HCT116 (cell line): ENCODE results near the gene DBN1. TPM values are rescaled to one million over a fixed set of nuclear protein-coding genes. Genes with fewer than 3 reads are reported as not detected.
A peak's percentile ranks its signal among the peaks of the same experiment; 100 is the strongest.

Source experiments
- ATAC-seq: fragments of 200-7000 bp; cut with Tn5 transposase; 2 replicates; pipeline ENCODE4 v1.9.1; 2020; ENCODE audit warnings: mild to moderate bottlenecking, moderate library complexity
- BruUV-seq: library from RNA; stranded (reverse); fragments of 400-500 nt; replicated peaks from 2 replicates; lab custom pipeline; 2021; lab: Mats Ljungman, UMichigan
- CTCF ChIA-PET: fragments of 300-600 bp; sonication (Branson Sonifier 250); formaldehyde crosslinking; loops from one replicate; lab custom pipeline; 2021; ENCODE audit warnings: antibody characterized with exemption; lab: Charles Lee
- POLR2A ChIA-PET: fragments of 300-600, 350-600 bp; sonication (Branson Sonifier 250); formaldehyde crosslinking; loops from one replicate; lab custom pipeline; 2021; ENCODE audit warnings: antibody characterized with exemption; lab: Charles Lee
- RAD21 ChIA-PET, 2 experiments: fragments of 300-600 bp; sonication (Branson Sonifier 250); formaldehyde crosslinking; loops; one replicate each; lab custom pipeline; 2023; ENCODE audit warnings: low total read pairs in 2 of 2; ENCODE audit not compliant: uncharacterized antibody in 2 of 2, unreplicated experiment in 2 of 2, low non-redundant PET in 1 of 2; lab: Charles Lee
- DNase-seq: peaks from one replicate; pipeline ENCODE4 v3.0.0-alpha.2; 2010; ENCODE audit warnings: low read depth, low spot score
- H2AFZ ChIP-seq: fragments of 200-600 bp; shearing (Covaris generic), sonication (generic); 2 replicates; pipeline ENCODE4 v1.6.1; 2017; ENCODE audit warnings: low read depth, mixed run types, mixed read lengths, antibody characterized with exemption, low read length; ENCODE audit not compliant: poor library complexity, severe bottlenecking
- H3K27ac ChIP-seq: 2 replicates; pipeline ENCODE4 v1.5.1; 2012; ENCODE audit warnings: low read depth, low read length
- H3K27me3 ChIP-seq: fragments of 200-600 bp; sonication (generic); 2 replicates; pipeline ENCODE4 v1.6.1; 2016; ENCODE audit warnings: mixed run types, low read length, mixed read lengths; ENCODE audit not compliant: insufficient read depth
- H3K36me3 ChIP-seq, 2 experiments: fragments of 200-500 bp in 1 of 2; fragments of 200-600 bp in 1 of 2; sonication (Bioruptor generic) in 1 of 2; sonication (generic) in 1 of 2; 2 replicates each; pipeline versions ENCODE4 v1.5.1 to v1.6.1; 2014 to 2016; ENCODE audit warnings: low read length in 2 of 2, inconsistent platforms in 1 of 2, mixed read lengths in 1 of 2, mixed run types in 1 of 2; ENCODE audit not compliant: insufficient read depth in 2 of 2, control insufficient read depth in 1 of 2
- H3K4me1 ChIP-seq, 2 experiments: fragments of 200-600 bp in 1 of 2; sonication (generic) in 1 of 2; 2 replicates each; pipeline versions ENCODE4 v1.5.1 to v1.6.1; 2012 to 2017; ENCODE audit warnings: low read length in 2 of 2, inconsistent platforms in 1 of 2, mild to moderate bottlenecking in 1 of 2, mixed read lengths in 1 of 2, mixed run types in 1 of 2, moderate library complexity in 1 of 2; ENCODE audit not compliant: insufficient read depth in 2 of 2, control insufficient read depth in 1 of 2
- H3K4me2 ChIP-seq: fragments of 200-600 bp; sonication (generic); 2 replicates; pipeline ENCODE4 v1.6.1; 2017; ENCODE audit warnings: mixed run types, low read length, mixed read lengths
- H3K4me3 ChIP-seq, 2 experiments: fragments of 200-600 bp in 1 of 2; sonication (generic) in 1 of 2; replicated peaks in 1 of 2; 2 replicates each; pipeline ENCODE4 v1.5.1; 2011 to 2016; ENCODE audit warnings: low read length in 2 of 2, control low read depth in 1 of 2, low read depth in 1 of 2, mild to moderate bottlenecking in 1 of 2, mixed read lengths in 1 of 2, mixed run types in 1 of 2
- H3K79me2 ChIP-seq: fragments of 200-600 bp; sonication (generic); 2 replicates; pipeline ENCODE4 v1.6.1; 2017; ENCODE audit warnings: mild to moderate bottlenecking, mixed run types, low read length, moderate library complexity, mixed read lengths; ENCODE audit not compliant: insufficient read depth
- H3K9ac ChIP-seq: fragments of 200-600 bp; sonication (generic); 2 replicates; pipeline ENCODE4 v1.6.1; 2016; ENCODE audit warnings: low read length, mixed read lengths
- H3K9me2 ChIP-seq: fragments of 200-600 bp; sonication (generic), shearing (Covaris generic); 2 replicates; pipeline ENCODE4 v1.6.1; 2017; ENCODE audit warnings: mixed run types, mild to moderate bottlenecking, moderate library complexity; ENCODE audit not compliant: insufficient read depth
- H3K9me3 ChIP-seq, 2 experiments: fragments of 200-500 bp in 1 of 2; fragments of 200-600 bp in 1 of 2; sonication (Bioruptor generic) in 1 of 2; sonication (generic) in 1 of 2; 2 replicates each; pipeline ENCODE4 v1.6.1; 2014 to 2017; ENCODE audit warnings: low read length in 2 of 2, mixed read lengths in 2 of 2, inconsistent platforms in 1 of 2, low read depth in 1 of 2, mild to moderate bottlenecking in 1 of 2, mixed run types in 1 of 2, moderate library complexity in 1 of 2; ENCODE audit not compliant: control insufficient read depth in 1 of 2, insufficient read depth in 1 of 2
- H4K20me1 ChIP-seq: fragments of 200-600 bp; sonication (generic), shearing (Covaris generic); 2 replicates; pipeline ENCODE4 v1.6.1; 2017; ENCODE audit warnings: mixed run types, mild to moderate bottlenecking, moderate library complexity; ENCODE audit not compliant: insufficient read depth
- ATF3 ChIP-seq: IDR thresholded peaks from 2 replicates; pipeline ENCODE4 v1.6.1; 2012
- CBX3 ChIP-seq: IDR thresholded peaks from 2 replicates; pipeline ENCODE4 v1.6.1; 2012; ENCODE audit warnings: low read depth
- CEBPB ChIP-seq: IDR thresholded peaks from 2 replicates; pipeline ENCODE4 v1.6.1; 2012; ENCODE audit warnings: low read depth
- CTCF ChIP-seq, 3 experiments: fragments of 200-600 bp in 1 of 3; sonication (generic) in 1 of 3; IDR thresholded peaks in 2 of 3; conservative IDR thresholded peaks in 1 of 3; 2 replicates each; pipeline ENCODE4 v1.5.1; 2012 to 2017; ENCODE audit warnings: low read depth in 2 of 3, low read length in 2 of 3, antibody characterized with exemption in 1 of 3, borderline replicate concordance in 1 of 3, control low read depth in 1 of 3, mild to moderate bottlenecking in 1 of 3, mixed read lengths in 1 of 3, mixed run types in 1 of 3, moderate library complexity in 1 of 3; ENCODE audit not compliant: insufficient read depth in 1 of 3
- EGR1 ChIP-seq: IDR thresholded peaks from 2 replicates; pipeline ENCODE4 v1.6.1; 2012; ENCODE audit warnings: low read depth
- ELF1 ChIP-seq: IDR thresholded peaks from 2 replicates; pipeline ENCODE4 v1.6.1; 2012; ENCODE audit warnings: low read depth, borderline replicate concordance
- EZH2 ChIP-seq: fragments of 200-600 bp; sonication (generic); IDR thresholded peaks from 2 replicates; pipeline ENCODE4 v1.6.1; 2017; ENCODE audit warnings: antibody characterized with exemption, mixed run types
- EZH2phosphoT487 ChIP-seq: fragments of 200-600 bp; IDR thresholded peaks from 2 replicates; pipeline ENCODE4 v1.6.1; 2018; ENCODE audit warnings: antibody characterized with exemption, borderline replicate concordance
- FOSL1 ChIP-seq: IDR thresholded peaks from 2 replicates; pipeline ENCODE4 v1.6.1; 2012; ENCODE audit warnings: low read depth
- JUND ChIP-seq: IDR thresholded peaks from 2 replicates; pipeline ENCODE4 v1.6.1; 2012
- MAX ChIP-seq: IDR thresholded peaks from 2 replicates; pipeline ENCODE4 v1.6.1; 2012
- RAD21 ChIP-seq: IDR thresholded peaks from 2 replicates; pipeline ENCODE4 v1.6.1; 2012; ENCODE audit warnings: low read depth, mild to moderate bottlenecking
- REST ChIP-seq: IDR thresholded peaks from 2 replicates; pipeline ENCODE4 v1.6.1; 2012; ENCODE audit warnings: low read depth
- SIN3A ChIP-seq: IDR thresholded peaks from 2 replicates; pipeline ENCODE4 v1.6.1; 2012; ENCODE audit warnings: low read depth
- SP1 ChIP-seq: IDR thresholded peaks from 2 replicates; pipeline ENCODE4 v1.6.1; 2012; ENCODE audit warnings: low read depth
- SRF ChIP-seq: IDR thresholded peaks from 2 replicates; pipeline ENCODE4 v1.6.1; 2012; ENCODE audit warnings: low read depth
- TCF7L2 ChIP-seq: IDR thresholded peaks from 2 replicates; pipeline ENCODE4 v1.7.0; 2011; ENCODE audit warnings: borderline replicate concordance, inconsistent platforms; ENCODE audit not compliant: insufficient read depth, insufficient read length; ENCODE audit errors: extremely low read depth
- YY1 ChIP-seq: IDR thresholded peaks from 2 replicates; pipeline ENCODE4 v1.6.1; 2011; ENCODE audit warnings: low read length, low read depth, moderate library complexity, mild to moderate bottlenecking; ENCODE audit not compliant: insufficient replicate concordance; ENCODE audit errors: extremely low read depth
- ZBTB33 ChIP-seq: IDR thresholded peaks from 2 replicates; pipeline ENCODE4 v1.6.1; 2011; ENCODE audit warnings: mild to moderate bottlenecking, low read length, moderate library complexity; ENCODE audit not compliant: insufficient replicate concordance; ENCODE audit errors: extremely low read depth
- ZFX ChIP-seq: fragments of 450-650 bp; IDR thresholded peaks from 2 replicates; pipeline ENCODE4 v1.6.1; 2017
- intact Hi-C: fragments of 100-400 bp; cut with micrococcal nuclease; formaldehyde crosslinking; loops from 2 replicates; pipeline ENCODE4 v1.10.0; 2022
- total RNA-seq: library from RNA; stranded (reverse); gene quantifications from one replicate; pipeline ENCODE4 v1.2.1, GENCODE V29; 2021; ENCODE audit not compliant: unreplicated experiment

The DBN1 gene
- total RNA-seq, 1 experiment from 2014 or later: 144 TPM

- Histone ChIP-seq H3K79me2 (0 out of 2 replicates have a peak, but pooled peaks cover 3% of the 10 kb centered on the region), H3K27me3 (no peaks in the 10 kb centered on the region), H4K20me1 (no peaks in the 10 kb centered on the region), H3K9ac (no peak overlapping the region), H3K4me3 (no peak overlapping the region), H3K9me2 (no peaks in the 10 kb centered on the region), H3K4me2 (no peak overlapping the region), H3K9me3 (no peaks in the 10 kb centered on the region), H3K4me1 (peaks cover 0 to 8% of the 10 kb centered on the region in 2 experiments; a peak in 2 of 4 replicates), H3K36me3 (peaks cover 14 to 27% of the 10 kb centered on the region in 2 experiments; a peak in 3 of 4 replicates), H3K27ac (0 out of 2 replicates have a peak overlapping the region, but pooled peaks have one; percentile 3), H2AFZ (no peak overlapping the region)
- TF ChIP-seq CEBPB: no peak
- no peak for TF ChIP-seq YY1
- TF ChIP-seq TCF7L2: no peak
- no peak for TF ChIP-seq EZH2
- TF ChIP-seq RAD21: no peak
- TF ChIP-seq REST: no peak
- TF ChIP-seq SIN3A: no peak
- no peak for TF ChIP-seq SP1
- TF ChIP-seq ELF1: no peak
- TF ChIP-seq CBX3: no peak
- no peak for TF ChIP-seq SRF
- no peak for TF ChIP-seq CTCF (IDR thresholded peaks at IDR 0.05 in 2 of 3, conservative IDR thresholded peaks at IDR 0.05 in 1 of 3; ENCODE audit: borderline replicate concordance in 1 of 3, insufficient read depth in 1 of 3, low read depth in 2 of 3, low read length in 2 of 3)
- TF ChIP-seq FOSL1: no peak
- TF ChIP-seq ZBTB33: no peak
- no peak for TF ChIP-seq EGR1
- no peak for TF ChIP-seq MAX
- TF ChIP-seq ATF3: no peak
- TF ChIP-seq JUND: no peak
- TF ChIP-seq EZH2phosphoT487: no peak
- no peak for TF ChIP-seq ZFX
- ATAC-seq (no peak), DNase-seq (no peak)
- ChIA-PET POLR2A (no interaction called here), RAD21 (no interaction called here), CTCF (no interaction called here)
- intact Hi-C loops: no loop called here
- no TSS peak for BruUV-seq
Measured at GRCh38 chr5:177438468-177438867, 35.0 kb downstream of the DBN1 start.
